Left lung (tissue), 10 donors: ENCODE results near the gene ATF6. TPM values are rescaled to one million over a fixed set of nuclear protein-coding genes. Genes with fewer than 3 reads are reported as not detected.

Source experiments
- ATAC-seq: fragments of 200-7000 bp; cut with Tn5 transposase; one replicate; pipeline ENCODE4 v1.9.1; 2020; ENCODE audit warnings: moderate library complexity
- DNase-seq, 4 donors: peaks; one replicate each; pipeline ENCODE4 v3.0.0-alpha.2; 2013 to 2020
- H3K27ac ChIP-seq, 2 donors: fragments of 200-600 bp; sonication (generic) in 1 of 2; one replicate each; pipeline versions ENCODE4 v1.5.0 to v1.8.0; 2020 to 2021
- H3K27me3 ChIP-seq, 2 donors: fragments of 200-600 bp; sonication (generic) in 1 of 2; one replicate each; pipeline versions ENCODE4 v1.5.0 to v1.8.0; 2020 to 2021
- H3K36me3 ChIP-seq, 2 donors: fragments of 200-600 bp; sonication (generic) in 1 of 2; one replicate each; pipeline versions ENCODE4 v1.5.0 to v1.8.0; 2020 to 2021
- H3K4me1 ChIP-seq, 2 donors: fragments of 200-600 bp; one replicate each; pipeline ENCODE4 v1.8.0; 2021
- H3K4me3 ChIP-seq, 2 donors: fragments of 200-600 bp; sonication (generic) in 1 of 2; one replicate each; pipeline versions ENCODE4 v1.5.0 to v1.8.0; 2020 to 2021; ENCODE audit warnings: mild to moderate bottlenecking in 1 of 2
- H3K9me3 ChIP-seq, 2 donors: fragments of 200-600 bp; sonication (generic) in 1 of 2; one replicate each; pipeline versions ENCODE4 v1.5.0 to v1.8.0; 2020 to 2021
- intact Hi-C, 2 donors: fragments of 100-400 bp; cut with DNase I; formaldehyde crosslinking; loops; one replicate each; pipeline versions ENCODE4 v1.11.2 to v1.14.2; 2022
- polyA plus RNA-seq, 6 donors: library from polyadenylated mRNA; unstranded; fragments of 120-200 nt; gene quantifications; one replicate each; pipeline ENCODE4 v1.2.1, GENCODE V29; 2013; ENCODE audit not compliant: insufficient read length in 6 of 6
- total RNA-seq, 2 donors: library from RNA; stranded (reverse); fragmentation: NEBNext Ultra II Directional; extraction: Animal tissue kit (Norgen Biotek cat#: 25700); gene quantifications; one replicate each; pipeline ENCODE4 v1.2.1, GENCODE V29; 2021
- TF ChIP-seq, protein P1 (sequence below), 2 donors: fragments of 200-600 bp; sonication (generic) in 1 of 2; IDR thresholded peaks; one replicate each; pipeline versions ENCODE4 v1.5.0 to v1.8.0; 2021; ENCODE audit warnings: antibody characterized with exemption in 2 of 2
- donor health status: DM: no; HTN: yes; CAD: no.
- donor health status: DM: no; HTN: no; CAD: no.

Gene ATF6
- total and polyA plus RNA-seq, 8 donors, result 26.3 to 32.6 (median 29.5) TPM

GRCh38 chr1:161919229-161919628, 153.1 kb downstream of the ATF6 start:
- ATAC-seq (no peak), DNase-seq (no peak)
- Histone ChIP-seq H3K27ac (no peak overlapping the region), H3K9me3 (no peaks in the 10 kb centered on the region), H3K27me3 (no peaks in the 10 kb centered on the region), H3K4me1 (no peaks in the 10 kb centered on the region), H3K4me3 (no peak overlapping the region), H3K36me3 (peaks cover 0 to 37% of the 10 kb centered on the region in 2 donors)
- intact Hi-C loops, result no loop called here
- TF ChIP-seq, protein P1, sequence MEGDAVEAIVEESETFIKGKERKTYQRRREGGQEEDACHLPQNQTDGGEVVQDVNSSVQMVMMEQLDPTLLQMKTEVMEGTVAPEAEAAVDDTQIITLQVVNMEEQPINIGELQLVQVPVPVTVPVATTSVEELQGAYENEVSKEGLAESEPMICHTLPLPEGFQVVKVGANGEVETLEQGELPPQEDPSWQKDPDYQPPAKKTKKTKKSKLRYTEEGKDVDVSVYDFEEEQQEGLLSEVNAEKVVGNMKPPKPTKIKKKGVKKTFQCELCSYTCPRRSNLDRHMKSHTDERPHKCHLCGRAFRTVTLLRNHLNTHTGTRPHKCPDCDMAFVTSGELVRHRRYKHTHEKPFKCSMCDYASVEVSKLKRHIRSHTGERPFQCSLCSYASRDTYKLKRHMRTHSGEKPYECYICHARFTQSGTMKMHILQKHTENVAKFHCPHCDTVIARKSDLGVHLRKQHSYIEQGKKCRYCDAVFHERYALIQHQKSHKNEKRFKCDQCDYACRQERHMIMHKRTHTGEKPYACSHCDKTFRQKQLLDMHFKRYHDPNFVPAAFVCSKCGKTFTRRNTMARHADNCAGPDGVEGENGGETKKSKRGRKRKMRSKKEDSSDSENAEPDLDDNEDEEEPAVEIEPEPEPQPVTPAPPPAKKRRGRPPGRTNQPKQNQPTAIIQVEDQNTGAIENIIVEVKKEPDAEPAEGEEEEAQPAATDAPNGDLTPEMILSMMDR (IDR thresholded peaks at IDR 0.05), result no peak

DNA sequence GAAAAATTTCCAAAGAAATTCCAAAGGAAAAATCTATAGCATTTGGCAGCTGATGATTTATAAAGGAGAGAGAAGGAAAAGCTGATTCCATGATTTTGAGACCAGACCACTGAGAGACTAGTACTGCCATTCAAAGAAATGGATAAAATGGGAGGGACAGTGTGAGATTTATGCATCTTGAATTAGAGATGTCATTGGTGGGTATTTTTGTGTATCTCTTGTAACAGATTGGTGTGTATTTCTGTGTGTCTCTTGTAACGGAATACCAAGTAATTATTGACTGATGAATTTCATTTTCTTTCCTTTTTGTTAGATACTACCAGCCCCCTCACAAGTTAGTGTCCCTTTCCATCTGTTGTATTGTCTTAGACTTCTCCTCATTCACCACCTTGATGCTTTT, 155.4 kb downstream of the ATF6 start:
- Histone ChIP-seq H3K27me3 (no peaks in the 10 kb centered on the region), H3K9me3 (no peaks in the 10 kb centered on the region), H3K4me1 (no peaks in the 10 kb centered on the region), H3K4me3 (no peak overlapping the region), H3K27ac (no peak overlapping the region), H3K36me3 (peaks cover 0 to 26% of the 10 kb centered on the region in 2 donors)
- intact Hi-C loops, result no loop called here
- ATAC-seq, result no peak
- TF ChIP-seq, protein P1 (IDR thresholded peaks at IDR 0.05), result no peak
- DNase-seq, result no peak

DNA sequence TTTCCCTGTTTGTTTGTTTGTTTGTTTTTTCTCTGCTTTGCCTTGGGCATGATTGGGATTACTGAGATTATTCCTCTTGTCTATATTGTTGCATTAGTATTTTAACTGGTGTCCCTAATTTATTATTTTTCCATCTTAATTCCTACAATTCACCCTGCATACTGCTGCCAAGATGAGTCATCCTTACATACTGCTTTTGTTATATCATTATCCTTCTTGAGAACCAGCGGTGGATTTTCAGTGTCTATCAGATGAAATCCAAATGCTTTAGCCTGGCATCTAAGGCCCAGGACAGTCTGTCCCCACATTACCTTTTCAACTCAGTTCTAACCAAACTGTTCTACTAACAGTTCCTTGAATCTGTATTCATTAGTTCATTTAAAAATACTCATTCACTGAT, 155.9 kb downstream of the ATF6 start:
- H3K4me3 ChIP-seq, result no peak overlapping the region
- no peaks in the 10 kb centered on the region for H3K27me3 ChIP-seq
- H3K27ac ChIP-seq, result no peak overlapping the region
- H3K4me1 ChIP-seq, result no peaks in the 10 kb centered on the region
- no peaks in the 10 kb centered on the region for H3K9me3 ChIP-seq
- H3K36me3 ChIP-seq, result peaks cover 0 to 27% of the 10 kb centered on the region in 2 donors
- ATAC-seq (no peak), DNase-seq (no peak)
- intact Hi-C loops, result no loop called here
- TF ChIP-seq, protein P1 (IDR thresholded peaks at IDR 0.05), result no peak

- TF ChIP-seq, protein P1 (IDR thresholded peaks at IDR 0.05), result no peak
- Histone ChIP-seq H3K4me3 (no peak overlapping the region), H3K27ac (no peak overlapping the region), H3K27me3 (no peaks in the 10 kb centered on the region), H3K36me3 (peaks cover 0 to 18% of the 10 kb centered on the region in 2 donors), H3K4me1 (no peaks in the 10 kb centered on the region), H3K9me3 (no peaks in the 10 kb centered on the region)
- intact Hi-C loops, result no loop called here
- DNase-seq, result no peak
- ATAC-seq, result no peak
These were observed 161.9 kb downstream of the ATF6 start for GRCh38 chr1:161928056-161928455.

- intact Hi-C loops, result no loop called here
- TF ChIP-seq, protein P1 (IDR thresholded peaks at IDR 0.05), result no peak
- no peak overlapping the region for H3K27ac ChIP-seq
These were observed 163.0 kb downstream of the ATF6 start for GRCh38 chr1:161929137-161929536.

More at GRCh38 chr1:161929137-161929536, 163.0 kb downstream of the ATF6 start:
- DNase-seq (no peak), ATAC-seq (no peak)
- Histone ChIP-seq H3K27me3 (no peaks in the 10 kb centered on the region), H3K36me3 (peaks cover 0 to 10% of the 10 kb centered on the region in 2 donors), H3K4me1 (no peaks in the 10 kb centered on the region), H3K9me3 (no peaks in the 10 kb centered on the region), H3K4me3 (no peak overlapping the region)
